A549 (cell line): ENCODE measurements around the gene ONECUT2.

Experiments used
- CTCF ChIP-seq: fragments of >200 bp; sonication (Bioruptor Twin); formaldehyde crosslinking; IDR thresholded peaks from 3 replicates; pipeline ENCODE4 v1.5.1; 2016
- HOXB13 ChIP-seq: fragments of 250-450 bp; sonication (Bioruptor Pico); IDR thresholded peaks from 2 replicates; pipeline ENCODE4 v1.5.0; 2020; ENCODE audit warnings: low read depth, mild to moderate bottlenecking, moderate library complexity
- JUN ChIP-seq, 2 experiments: fragments of >200 bp; sonication (Bioruptor Twin); formaldehyde crosslinking; IDR thresholded peaks; 2 replicates in 1 of 2; 3 replicates in 1 of 2; pipeline ENCODE4 v1.6.1; 2016 to 2017
- KDM1A ChIP-seq: fragments of 200-600 bp; sonication (generic); IDR thresholded peaks from 2 replicates; pipeline ENCODE4 v1.6.1; 2016; ENCODE audit warnings: low read depth, mild to moderate bottlenecking
- NR3C1 ChIP-seq: fragments of >200 bp; sonication (Bioruptor Twin); formaldehyde crosslinking; IDR thresholded peaks from 3 replicates; pipeline ENCODE4 v1.6.1; 2017
- USF2 ChIP-seq: fragments of 450-650 bp; IDR thresholded peaks from 2 replicates; pipeline ENCODE4 v1.6.1; 2014; ENCODE audit warnings: antibody characterized with exemption

- TF ChIP-seq JUN (IDR thresholded peaks at IDR 0.05) (no peak), NR3C1 (no peak), CTCF (no peak), HOXB13 (CRISPR knock-in tag) (no peak), USF2 (no peak), KDM1A (no peak)
Observed at GRCh38 chr18:57538614-57539013, 103.4 kb downstream of the ONECUT2 start.
